Body of pancreas (tissue), 4 donors: Measurements from ENCODE around the gene ADGRL4.

Source experiments
- POLR2A ChIP-seq, 3 donors: fragments of 450-650 bp; IDR thresholded peaks; one replicate each; pipeline ENCODE4 v1.6.1; 2016; ENCODE audit warnings: antibody characterized with exemption in 3 of 3, mild to moderate bottlenecking in 2 of 3
- TF ChIP-seq, protein P1 (sequence below), 7 experiments: fragments of 450-650 bp in 4 of 7; fragments of 200-600 bp in 3 of 7; sonication (generic) in 3 of 7; IDR thresholded peaks; one replicate each; pipeline ENCODE4 v1.5.1; 2016 to 2019; ENCODE audit warnings: antibody characterized with exemption in 7 of 7

DNA sequence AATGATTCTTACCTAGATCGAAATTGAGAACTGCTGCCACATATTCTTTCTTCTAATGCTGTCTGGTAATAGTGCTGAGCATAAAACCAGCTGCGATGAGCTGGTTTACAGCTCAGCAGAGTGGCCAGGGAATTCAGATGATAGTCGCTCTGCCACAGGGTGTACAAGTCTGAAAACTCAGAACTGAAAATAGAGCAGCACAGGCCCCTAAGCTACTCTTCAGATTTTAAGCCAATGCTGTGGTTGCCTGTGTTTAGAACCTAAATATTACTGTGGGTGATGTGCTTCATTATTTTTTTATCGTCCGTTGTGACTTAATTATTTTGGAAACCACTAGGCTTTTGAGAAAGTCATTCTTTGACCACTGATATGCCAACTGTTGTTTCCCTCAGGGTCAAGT, 152.0 kb downstream of the ADGRL4 start:
- TF ChIP-seq, protein P1, sequence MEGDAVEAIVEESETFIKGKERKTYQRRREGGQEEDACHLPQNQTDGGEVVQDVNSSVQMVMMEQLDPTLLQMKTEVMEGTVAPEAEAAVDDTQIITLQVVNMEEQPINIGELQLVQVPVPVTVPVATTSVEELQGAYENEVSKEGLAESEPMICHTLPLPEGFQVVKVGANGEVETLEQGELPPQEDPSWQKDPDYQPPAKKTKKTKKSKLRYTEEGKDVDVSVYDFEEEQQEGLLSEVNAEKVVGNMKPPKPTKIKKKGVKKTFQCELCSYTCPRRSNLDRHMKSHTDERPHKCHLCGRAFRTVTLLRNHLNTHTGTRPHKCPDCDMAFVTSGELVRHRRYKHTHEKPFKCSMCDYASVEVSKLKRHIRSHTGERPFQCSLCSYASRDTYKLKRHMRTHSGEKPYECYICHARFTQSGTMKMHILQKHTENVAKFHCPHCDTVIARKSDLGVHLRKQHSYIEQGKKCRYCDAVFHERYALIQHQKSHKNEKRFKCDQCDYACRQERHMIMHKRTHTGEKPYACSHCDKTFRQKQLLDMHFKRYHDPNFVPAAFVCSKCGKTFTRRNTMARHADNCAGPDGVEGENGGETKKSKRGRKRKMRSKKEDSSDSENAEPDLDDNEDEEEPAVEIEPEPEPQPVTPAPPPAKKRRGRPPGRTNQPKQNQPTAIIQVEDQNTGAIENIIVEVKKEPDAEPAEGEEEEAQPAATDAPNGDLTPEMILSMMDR (IDR thresholded peaks at IDR 0.05): no peak
- TF ChIP-seq POLR2A (IDR thresholded peaks at IDR 0.05): no peak
